Mononuclear cell (primary cell): ENCODE measurements around the gene FAM131A. TPM values are rescaled to one million over a fixed set of nuclear protein-coding genes. Genes with fewer than 3 reads are reported as not detected.
"Not testable (repeated sequence)": the region's sequence is repeated elsewhere in the genome, so short reads cannot be mapped to it uniquely, and the experiment has no call there.

Source experiments
- H3K27me3 ChIP-seq: 2 replicates; pipeline ENCODE4 v1.6.0; 2011; ENCODE audit warnings: low read length, control low read depth; ENCODE audit not compliant: insufficient read depth
- H3K4me1 ChIP-seq: 2 replicates; pipeline ENCODE4 v1.5.1; 2011; ENCODE audit warnings: mild to moderate bottlenecking, low read length, control low read depth; ENCODE audit not compliant: insufficient read depth
- H3K4me3 ChIP-seq: 2 replicates; pipeline ENCODE4 v1.5.1; 2011; ENCODE audit warnings: mild to moderate bottlenecking, low read length, moderate library complexity
- H3K9me3 ChIP-seq: 2 replicates; pipeline ENCODE4 v1.5.1; 2011; ENCODE audit warnings: low read depth, mild to moderate bottlenecking, control low read depth, low read length
- total RNA-seq: library from RNA; depleted of rRNA; stranded (reverse); fragments of >200 nt; gene quantifications from one replicate; pipeline ENCODE4 v1.2.3, GENCODE V29; 2012

The FAM131A gene
- total RNA-seq, 1 donor = 5.7 TPM

- H3K4me1 ChIP-seq = peaks cover 11% of the 10 kb centered on the region
- no peaks in the 10 kb centered on the region for H3K9me3 ChIP-seq
- H3K4me3 ChIP-seq = no peak overlapping the region
- no peaks in the 10 kb centered on the region for H3K27me3 ChIP-seq
These were observed 10.2 kb upstream of the FAM131A start for GRCh38 chr3:184327171-184327570.

- H3K4me3 ChIP-seq = no peak overlapping the region
- H3K4me1 ChIP-seq = no peaks in the 10 kb centered on the region
- no peaks in the 10 kb centered on the region for H3K9me3 ChIP-seq
- no peaks in the 10 kb centered on the region for H3K27me3 ChIP-seq
These were observed 8.9 kb upstream of the FAM131A start for GRCh38 chr3:184328516-184328915.

GRCh38 chr3:184332370-184333090 is 4.9 kb upstream of the FAM131A start:
- no peaks in the 10 kb centered on the region for H3K27me3 ChIP-seq
- H3K4me3 ChIP-seq = no peak overlapping the region
- no peaks in the 10 kb centered on the region for H3K9me3 ChIP-seq
- H3K4me1 ChIP-seq = peaks cover 19% of the 10 kb centered on the region

GRCh38 chr3:184333190-184333589 is 4.2 kb upstream of the FAM131A start:
- Histone ChIP-seq H3K4me1 (peaks cover 19% of the 10 kb centered on the region), H3K4me3 (no peak overlapping the region), H3K9me3 (no peaks in the 10 kb centered on the region), H3K27me3 (no peaks in the 10 kb centered on the region)

GRCh38 chr3:184333700-184334099 is 3.7 kb upstream of the FAM131A start:
- Histone ChIP-seq H3K4me1 (peaks cover 19% of the 10 kb centered on the region), H3K9me3 (no peaks in the 10 kb centered on the region), H3K27me3 (no peaks in the 10 kb centered on the region), H3K4me3 (no peak overlapping the region)

- Histone ChIP-seq H3K4me1 (peaks cover 19% of the 10 kb centered on the region), H3K4me3 (no peak overlapping the region)
These were observed 2.8 kb upstream of the FAM131A start for GRCh38 chr3:184334470-184335158.

GRCh38 chr3:184335291-184335660 is 2.1 kb upstream of the FAM131A start:
- Histone ChIP-seq H3K4me3 (peak overlapping the region; percentile 54), H3K4me1 (peaks cover 19% of the 10 kb centered on the region), H3K9me3 (no peaks in the 10 kb centered on the region), H3K27me3 (no peaks in the 10 kb centered on the region)

More at GRCh38 chr3:184334470-184335158, 2.8 kb upstream of the FAM131A start:
- Histone ChIP-seq H3K9me3 (no peaks in the 10 kb centered on the region), H3K27me3 (no peaks in the 10 kb centered on the region)

GRCh38 chr3:184335661-184336546 is 1.5 kb upstream of the FAM131A start:
- no peaks in the 10 kb centered on the region for H3K9me3 ChIP-seq
- H3K4me1 ChIP-seq = peaks cover 19% of the 10 kb centered on the region
- H3K27me3 ChIP-seq = no peaks in the 10 kb centered on the region
- peak overlapping the region; percentile 54 for H3K4me3 ChIP-seq

- Histone ChIP-seq H3K9me3 (no peaks in the 10 kb centered on the region), H3K27me3 (no peaks in the 10 kb centered on the region), H3K4me3 (peak overlapping the region; percentile 54), H3K4me1 (peaks cover 19% of the 10 kb centered on the region)
These were observed 627 bp upstream of the FAM131A start for GRCh38 chr3:184336547-184337398.

- Histone ChIP-seq H3K9me3 (no peaks in the 10 kb centered on the region), H3K27me3 (no peaks in the 10 kb centered on the region), H3K4me3 (no peak overlapping the region), H3K4me1 (peaks cover 19% of the 10 kb centered on the region)
These were observed 581 bp downstream of the FAM131A start for GRCh38 chr3:184337981-184338380.

GRCh38 chr3:184338511-184338945 is 1.1 kb downstream of the FAM131A start:
- H3K27me3 ChIP-seq = no peaks in the 10 kb centered on the region
- no peaks in the 10 kb centered on the region for H3K9me3 ChIP-seq
- H3K4me3 ChIP-seq = no peak overlapping the region
- peaks cover 19% of the 10 kb centered on the region for H3K4me1 ChIP-seq

GRCh38 chr3:184339001-184339400 is 1.6 kb downstream of the FAM131A start:
- peaks cover 19% of the 10 kb centered on the region for H3K4me1 ChIP-seq
- H3K9me3 ChIP-seq = no peaks in the 10 kb centered on the region
- H3K4me3 ChIP-seq = no peak overlapping the region
- no peaks in the 10 kb centered on the region for H3K27me3 ChIP-seq

GRCh38 chr3:184339451-184340135 is 2.2 kb downstream of the FAM131A start:
- not testable (repeated sequence) for H3K4me3 ChIP-seq, H3K27me3 ChIP-seq, H3K9me3 ChIP-seq
- H3K4me1 ChIP-seq = peaks cover 19% of the 10 kb centered on the region

GRCh38 chr3:184341925-184342324 is 4.5 kb downstream of the FAM131A start:
- Histone ChIP-seq H3K9me3 (no peaks in the 10 kb centered on the region), H3K4me1 (peaks cover 6% of the 10 kb centered on the region)

More at GRCh38 chr3:184341925-184342324, 4.5 kb downstream of the FAM131A start:
- H3K4me3 ChIP-seq = no peak overlapping the region
- no peaks in the 10 kb centered on the region for H3K27me3 ChIP-seq
